Activated CD8-positive, alpha-beta T cell treated with anti-CD3 and anti-CD28 coated beads for 36 hours (primary cell): ENCODE measurements around the gene KAT2B. TPM values are rescaled to one million over a fixed set of nuclear protein-coding genes. Genes with fewer than 3 reads are reported as not detected.

ENCODE experiments used
- ATAC-seq: fragments of 200-7000 bp; cut with Tn5 transposase; one replicate; pipeline ENCODE4 v1.10.0; 2021; ENCODE audit warnings: mild to moderate bottlenecking, moderate library complexity
- CTCF ChIA-PET: fragments of 350-600 bp; sonication (Branson Sonifier 250); formaldehyde crosslinking; loops from one replicate; lab custom pipeline; 2021; ENCODE audit warnings: antibody characterized with exemption; lab: Charles Lee
- POLR2A ChIA-PET: fragments of 350-600 bp; sonication (Branson Sonifier 250); formaldehyde crosslinking; loops from one replicate; lab custom pipeline; 2021; ENCODE audit warnings: antibody characterized with exemption; lab: Charles Lee
- DNase-seq: peaks from one replicate; pipeline ENCODE4 v3.0.0-alpha.2; 2020
- H3K27ac Mint-ChIP-seq: one replicate; pipeline ENCODE4 v1.8.0; 2021; ENCODE audit warnings: mild to moderate bottlenecking, mixed read lengths
- H3K27me3 Mint-ChIP-seq: one replicate; pipeline ENCODE4 v1.8.0; 2021; ENCODE audit warnings: mixed read lengths
- H3K36me3 Mint-ChIP-seq: one replicate; pipeline ENCODE4 v1.8.0; 2021; ENCODE audit warnings: low read depth, mixed read lengths
- H3K4me1 Mint-ChIP-seq: one replicate; pipeline ENCODE4 v1.8.0; 2021; ENCODE audit warnings: low read depth, mixed read lengths
- H3K4me3 Mint-ChIP-seq: one replicate; pipeline ENCODE4 v1.8.0; 2021; ENCODE audit warnings: mild to moderate bottlenecking, moderate library complexity, mixed read lengths
- H3K9me3 Mint-ChIP-seq: one replicate; pipeline ENCODE4 v1.8.0; 2021; ENCODE audit warnings: mixed read lengths
- CTCF ChIP-seq: fragments of 200-600 bp; IDR thresholded peaks from one replicate; pipeline ENCODE4 v1.8.0; 2022; ENCODE audit warnings: antibody characterized with exemption, mild to moderate bottlenecking
- intact Hi-C: fragments of 100-400 bp; cut with micrococcal nuclease; formaldehyde crosslinking; loops from one replicate; pipeline ENCODE4 v1.10.0; 2022
- total RNA-seq, 2 experiments: library from RNA; stranded (reverse); gene quantifications; one replicate each; pipeline ENCODE4 v1.2.3, GENCODE V29; 2021

The KAT2B gene
- total RNA-seq, 2 experiments from 2014 or later: 18.6 to 28.8 TPM

GRCh38 chr3:20060974-20061685 is 20.9 kb downstream of the KAT2B start:
- no peak for TF ChIP-seq CTCF
- CTCF ChIA-PET: interaction anchor here (1.4 kb wide), 1 partner anchor 10 kb away, joined by 3 read pairs; no protein-coding TSS in a partner anchor

GRCh38 chr3:20062996-20063395 is 22.8 kb downstream of the KAT2B start:
- no peak for TF ChIP-seq CTCF
- ChIA-PET POLR2A (no interaction called here), CTCF (no interaction called here)
- H3K9me3 Mint-ChIP-seq: no peaks in the 10 kb centered on the region
- ATAC-seq (no peak), DNase-seq (no peak)
- no peaks in the 10 kb centered on the region for H3K27me3 Mint-ChIP-seq
- H3K27ac Mint-ChIP-seq: no peak overlapping the region
- intact Hi-C loops: no loop called here
- H3K4me1 Mint-ChIP-seq: peaks cover 42% of the 10 kb centered on the region
- H3K4me3 Mint-ChIP-seq: no peak overlapping the region
- no peaks in the 10 kb centered on the region for H3K36me3 Mint-ChIP-seq

More at GRCh38 chr3:20060974-20061685, 20.9 kb downstream of the KAT2B start:
- Mint-ChIP-seq H3K27me3 (no peaks in the 10 kb centered on the region), H3K4me1 (peaks cover 39% of the 10 kb centered on the region), H3K27ac (peak overlapping the region; percentile 21), H3K4me3 (no peak overlapping the region), H3K9me3 (no peaks in the 10 kb centered on the region), H3K36me3 (no peaks in the 10 kb centered on the region)
- intact Hi-C loops: loop anchor here (2.0 kb wide), 1 partner anchor 44 kb away; no protein-coding TSS in a partner anchor
- POLR2A ChIA-PET: no interaction called here
- peak; percentile 54 for ATAC-seq
- DNase-seq: no peak

- ChIA-PET POLR2A (no interaction called here), CTCF (interaction anchor here (1.3 kb wide), 1 partner anchor 73 kb away, joined by 3 read pairs; no protein-coding TSS in a partner anchor)
- no peak for TF ChIP-seq CTCF
- no peak for ATAC-seq
- intact Hi-C loops: no loop called here
- Mint-ChIP-seq H3K36me3 (peaks cover 4% of the 10 kb centered on the region), H3K9me3 (no peaks in the 10 kb centered on the region), H3K27ac (no peak overlapping the region), H3K27me3 (no peaks in the 10 kb centered on the region), H3K4me3 (no peak overlapping the region), H3K4me1 (peaks cover 51% of the 10 kb centered on the region)
- no peak for DNase-seq
Observed at GRCh38 chr3:20064387-20064786, 24.1 kb downstream of the KAT2B start.

GRCh38 chr3:20064796-20065564 is 24.7 kb downstream of the KAT2B start:
- intact Hi-C loops: no loop called here
- Mint-ChIP-seq H3K36me3 (peaks cover 9% of the 10 kb centered on the region), H3K4me3 (no peak overlapping the region), H3K4me1 (peaks cover 47% of the 10 kb centered on the region), H3K27me3 (no peaks in the 10 kb centered on the region), H3K9me3 (no peaks in the 10 kb centered on the region), H3K27ac (no peak overlapping the region)
- POLR2A ChIA-PET: no interaction called here
- ATAC-seq (no peak), DNase-seq (no peak)
- CTCF ChIA-PET: interaction anchor here (1.3 kb wide), 1 partner anchor 73 kb away, joined by 3 read pairs; no protein-coding TSS in a partner anchor
- no peak for TF ChIP-seq CTCF

GRCh38 chr3:20066079-20066478 is 25.8 kb downstream of the KAT2B start:
- H3K4me3 Mint-ChIP-seq: no peak overlapping the region
- H3K9me3 Mint-ChIP-seq: no peaks in the 10 kb centered on the region
- no peaks in the 10 kb centered on the region for H3K27me3 Mint-ChIP-seq
- peaks cover 41% of the 10 kb centered on the region for H3K4me1 Mint-ChIP-seq
- ChIA-PET POLR2A (no interaction called here), CTCF (no interaction called here)
- TF ChIP-seq CTCF: no peak
- ATAC-seq (no peak), DNase-seq (no peak)
- no peak overlapping the region for H3K27ac Mint-ChIP-seq
- intact Hi-C loops: no loop called here
- H3K36me3 Mint-ChIP-seq: peaks cover 9% of the 10 kb centered on the region
